ENCODE results near the gene SP110. TPM values are rescaled to one million over a fixed set of nuclear protein-coding genes. Genes with fewer than 3 reads are reported as not detected.

SP110 gene
- total and polyA plus RNA-seq, 2 of the 8 experiments (the other 6 are each of a cell fraction or from before 2014, with no cell fraction given), result 3.1 to 7.1 TPM

DNA sequence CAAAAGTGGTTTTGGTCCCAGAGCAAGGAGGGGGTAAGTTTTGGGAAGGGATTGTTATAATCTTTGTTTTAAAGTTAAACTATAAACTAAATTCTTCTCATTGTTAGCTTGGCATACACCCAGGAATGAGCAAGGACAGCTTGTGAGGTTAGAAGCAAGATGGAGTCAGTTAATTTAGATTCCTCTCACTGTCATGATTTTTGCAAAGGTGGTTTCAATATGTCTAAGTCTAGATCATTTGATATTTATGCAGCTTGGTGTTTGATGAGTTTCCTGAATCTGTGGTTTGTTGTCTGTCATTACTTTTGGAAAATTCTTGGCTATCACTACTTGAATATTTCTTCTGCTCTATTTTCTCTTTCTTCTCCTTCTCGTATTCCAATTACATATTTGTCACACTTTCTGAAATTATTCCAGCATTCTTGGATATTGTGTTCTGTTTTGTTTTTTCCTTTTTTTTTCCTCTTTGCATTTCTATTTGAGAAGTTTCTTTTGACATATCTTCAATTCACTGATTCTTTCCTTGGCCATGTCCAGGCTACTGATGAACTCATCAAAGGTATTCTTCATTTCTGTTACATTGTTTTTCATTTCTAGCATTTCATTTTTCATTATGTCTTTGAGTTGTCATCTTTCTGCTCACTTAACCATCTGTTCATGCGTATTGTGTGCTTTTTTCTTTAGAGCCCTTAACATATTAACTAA is 10.9 kb upstream of the SP110 start (continued):
- TF ChIP-seq, protein P1, sequence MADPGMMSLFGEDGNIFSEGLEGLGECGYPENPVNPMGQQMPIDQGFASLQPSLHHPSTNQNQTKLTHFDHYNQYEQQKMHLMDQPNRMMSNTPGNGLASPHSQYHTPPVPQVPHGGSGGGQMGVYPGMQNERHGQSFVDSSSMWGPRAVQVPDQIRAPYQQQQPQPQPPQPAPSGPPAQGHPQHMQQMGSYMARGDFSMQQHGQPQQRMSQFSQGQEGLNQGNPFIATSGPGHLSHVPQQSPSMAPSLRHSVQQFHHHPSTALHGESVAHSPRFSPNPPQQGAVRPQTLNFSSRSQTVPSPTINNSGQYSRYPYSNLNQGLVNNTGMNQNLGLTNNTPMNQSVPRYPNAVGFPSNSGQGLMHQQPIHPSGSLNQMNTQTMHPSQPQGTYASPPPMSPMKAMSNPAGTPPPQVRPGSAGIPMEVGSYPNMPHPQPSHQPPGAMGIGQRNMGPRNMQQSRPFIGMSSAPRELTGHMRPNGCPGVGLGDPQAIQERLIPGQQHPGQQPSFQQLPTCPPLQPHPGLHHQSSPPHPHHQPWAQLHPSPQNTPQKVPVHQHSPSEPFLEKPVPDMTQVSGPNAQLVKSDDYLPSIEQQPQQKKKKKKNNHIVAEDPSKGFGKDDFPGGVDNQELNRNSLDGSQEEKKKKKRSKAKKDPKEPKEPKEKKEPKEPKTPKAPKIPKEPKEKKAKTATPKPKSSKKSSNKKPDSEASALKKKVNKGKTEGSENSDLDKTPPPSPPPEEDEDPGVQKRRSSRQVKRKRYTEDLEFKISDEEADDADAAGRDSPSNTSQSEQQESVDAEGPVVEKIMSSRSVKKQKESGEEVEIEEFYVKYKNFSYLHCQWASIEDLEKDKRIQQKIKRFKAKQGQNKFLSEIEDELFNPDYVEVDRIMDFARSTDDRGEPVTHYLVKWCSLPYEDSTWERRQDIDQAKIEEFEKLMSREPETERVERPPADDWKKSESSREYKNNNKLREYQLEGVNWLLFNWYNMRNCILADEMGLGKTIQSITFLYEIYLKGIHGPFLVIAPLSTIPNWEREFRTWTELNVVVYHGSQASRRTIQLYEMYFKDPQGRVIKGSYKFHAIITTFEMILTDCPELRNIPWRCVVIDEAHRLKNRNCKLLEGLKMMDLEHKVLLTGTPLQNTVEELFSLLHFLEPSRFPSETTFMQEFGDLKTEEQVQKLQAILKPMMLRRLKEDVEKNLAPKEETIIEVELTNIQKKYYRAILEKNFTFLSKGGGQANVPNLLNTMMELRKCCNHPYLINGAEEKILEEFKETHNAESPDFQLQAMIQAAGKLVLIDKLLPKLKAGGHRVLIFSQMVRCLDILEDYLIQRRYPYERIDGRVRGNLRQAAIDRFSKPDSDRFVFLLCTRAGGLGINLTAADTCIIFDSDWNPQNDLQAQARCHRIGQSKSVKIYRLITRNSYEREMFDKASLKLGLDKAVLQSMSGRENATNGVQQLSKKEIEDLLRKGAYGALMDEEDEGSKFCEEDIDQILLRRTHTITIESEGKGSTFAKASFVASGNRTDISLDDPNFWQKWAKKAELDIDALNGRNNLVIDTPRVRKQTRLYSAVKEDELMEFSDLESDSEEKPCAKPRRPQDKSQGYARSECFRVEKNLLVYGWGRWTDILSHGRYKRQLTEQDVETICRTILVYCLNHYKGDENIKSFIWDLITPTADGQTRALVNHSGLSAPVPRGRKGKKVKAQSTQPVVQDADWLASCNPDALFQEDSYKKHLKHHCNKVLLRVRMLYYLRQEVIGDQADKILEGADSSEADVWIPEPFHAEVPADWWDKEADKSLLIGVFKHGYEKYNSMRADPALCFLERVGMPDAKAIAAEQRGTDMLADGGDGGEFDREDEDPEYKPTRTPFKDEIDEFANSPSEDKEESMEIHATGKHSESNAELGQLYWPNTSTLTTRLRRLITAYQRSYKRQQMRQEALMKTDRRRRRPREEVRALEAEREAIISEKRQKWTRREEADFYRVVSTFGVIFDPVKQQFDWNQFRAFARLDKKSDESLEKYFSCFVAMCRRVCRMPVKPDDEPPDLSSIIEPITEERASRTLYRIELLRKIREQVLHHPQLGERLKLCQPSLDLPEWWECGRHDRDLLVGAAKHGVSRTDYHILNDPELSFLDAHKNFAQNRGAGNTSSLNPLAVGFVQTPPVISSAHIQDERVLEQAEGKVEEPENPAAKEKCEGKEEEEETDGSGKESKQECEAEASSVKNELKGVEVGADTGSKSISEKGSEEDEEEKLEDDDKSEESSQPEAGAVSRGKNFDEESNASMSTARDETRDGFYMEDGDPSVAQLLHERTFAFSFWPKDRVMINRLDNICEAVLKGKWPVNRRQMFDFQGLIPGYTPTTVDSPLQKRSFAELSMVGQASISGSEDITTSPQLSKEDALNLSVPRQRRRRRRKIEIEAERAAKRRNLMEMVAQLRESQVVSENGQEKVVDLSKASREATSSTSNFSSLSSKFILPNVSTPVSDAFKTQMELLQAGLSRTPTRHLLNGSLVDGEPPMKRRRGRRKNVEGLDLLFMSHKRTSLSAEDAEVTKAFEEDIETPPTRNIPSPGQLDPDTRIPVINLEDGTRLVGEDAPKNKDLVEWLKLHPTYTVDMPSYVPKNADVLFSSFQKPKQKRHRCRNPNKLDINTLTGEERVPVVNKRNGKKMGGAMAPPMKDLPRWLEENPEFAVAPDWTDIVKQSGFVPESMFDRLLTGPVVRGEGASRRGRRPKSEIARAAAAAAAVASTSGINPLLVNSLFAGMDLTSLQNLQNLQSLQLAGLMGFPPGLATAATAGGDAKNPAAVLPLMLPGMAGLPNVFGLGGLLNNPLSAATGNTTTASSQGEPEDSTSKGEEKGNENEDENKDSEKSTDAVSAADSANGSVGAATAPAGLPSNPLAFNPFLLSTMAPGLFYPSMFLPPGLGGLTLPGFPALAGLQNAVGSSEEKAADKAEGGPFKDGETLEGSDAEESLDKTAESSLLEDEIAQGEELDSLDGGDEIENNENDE (IDR thresholded peaks at IDR 0.05; ENCODE audit: insufficient replicate concordance, low read length), result no peak
- no peak for TF ChIP-seq RXRA (IDR thresholded peaks at IDR 0.05; ENCODE audit: insufficient read depth, low read depth, low read length)
- no peak for TF ChIP-seq SRF (IDR thresholded peaks at IDR 0.05; ENCODE audit: low read depth, low read length)
